Liver (tissue), 9 donors: ENCODE measurements around the gene SPDEF. TPM values are rescaled to one million over a fixed set of nuclear protein-coding genes. Genes with fewer than 3 reads are reported as not detected.
A peak's percentile ranks its signal among the peaks of the same experiment; 100 is the strongest.

ENCODE experiments used
- DNase-seq: peaks from one replicate; pipeline ENCODE4 v3.0.0-alpha.2; 2017; ENCODE audit warnings: low spot score
- H3K27ac ChIP-seq, 2 donors: one replicate each; pipeline ENCODE4 v1.7.0; 2013; ENCODE audit warnings: inconsistent platforms in 2 of 2, low read length in 2 of 2, control low read depth in 1 of 2, low read depth in 1 of 2, mild to moderate bottlenecking in 1 of 2
- H3K27me3 ChIP-seq, 4 donors: one replicate each; pipeline versions ENCODE4 v1.6.1 to v1.7.0; 2013; ENCODE audit warnings: low read length in 3 of 4, inconsistent platforms in 1 of 4, mild to moderate bottlenecking in 1 of 4, moderate library complexity in 1 of 4; ENCODE audit not compliant: control insufficient read depth in 4 of 4, insufficient read depth in 4 of 4
- H3K36me3 ChIP-seq, 4 donors: one replicate each; pipeline versions ENCODE4 v1.6.1 to v1.7.0; 2013; ENCODE audit warnings: low read length in 3 of 4, mild to moderate bottlenecking in 3 of 4, low read depth in 1 of 4, moderate library complexity in 1 of 4; ENCODE audit not compliant: control insufficient read depth in 4 of 4, insufficient read depth in 3 of 4
- H3K4me1 ChIP-seq, 4 donors: one replicate each; pipeline versions ENCODE4 v1.6.1 to v1.7.0; 2013; ENCODE audit warnings: low read length in 3 of 4, mild to moderate bottlenecking in 3 of 4, moderate library complexity in 1 of 4; ENCODE audit not compliant: control insufficient read depth in 4 of 4, insufficient read depth in 4 of 4
- H3K4me3 ChIP-seq, 3 donors: one replicate each; pipeline versions ENCODE4 v1.6.1 to v1.7.0; 2013; ENCODE audit warnings: low read length in 3 of 3, control low read depth in 1 of 3, low read depth in 1 of 3, mild to moderate bottlenecking in 1 of 3
- H3K9ac ChIP-seq, 2 donors: one replicate each; pipeline ENCODE4 v1.7.0; 2013; ENCODE audit warnings: low read length in 2 of 2, mild to moderate bottlenecking in 2 of 2, moderate library complexity in 2 of 2, control low read depth in 1 of 2, low read depth in 1 of 2
- H3K9me3 ChIP-seq, 4 donors: one replicate each; pipeline versions ENCODE4 v1.6.1 to v1.7.0; 2013; ENCODE audit warnings: low read length in 3 of 4; ENCODE audit not compliant: control insufficient read depth in 4 of 4
- EGR1 ChIP-seq, 2 donors: IDR thresholded peaks; 2 replicates each; pipeline ENCODE4 v1.6.1; 2016 to 2018; ENCODE audit warnings: antibody characterized with exemption in 2 of 2, low read depth in 2 of 2
- FOXA1 ChIP-seq: IDR thresholded peaks from 2 replicates; pipeline ENCODE4 v1.6.1; 2016; ENCODE audit warnings: antibody characterized with exemption
- FOXA2 ChIP-seq: IDR thresholded peaks from 2 replicates; pipeline ENCODE4 v1.6.1; 2016; ENCODE audit warnings: antibody characterized with exemption
- GABPA ChIP-seq, 2 donors: IDR thresholded peaks in 1 of 2; conservative IDR thresholded peaks in 1 of 2; 2 replicates each; pipeline ENCODE4 v1.6.1; 2016; ENCODE audit warnings: antibody characterized with exemption in 2 of 2, mild to moderate bottlenecking in 1 of 2, moderate library complexity in 1 of 2
- HNF4A ChIP-seq, 2 donors: conservative IDR thresholded peaks; 2 replicates each; pipeline ENCODE4 v1.6.1; 2016; ENCODE audit warnings: antibody characterized with exemption in 2 of 2, mild to moderate bottlenecking in 2 of 2
- HNF4G ChIP-seq: IDR thresholded peaks from 2 replicates; pipeline ENCODE4 v1.6.1; 2016; ENCODE audit warnings: antibody characterized with exemption
- JUND ChIP-seq, 2 donors: IDR thresholded peaks; 2 replicates each; pipeline ENCODE4 v1.6.1; 2016; ENCODE audit warnings: antibody characterized with exemption in 2 of 2
- NR2F2 ChIP-seq: IDR thresholded peaks from 2 replicates; pipeline ENCODE4 v1.6.1; 2016; ENCODE audit warnings: antibody characterized with exemption
- RAD21 ChIP-seq, 2 donors: IDR thresholded peaks; 2 replicates each; pipeline ENCODE4 v1.6.1; 2016; ENCODE audit warnings: antibody characterized with exemption in 2 of 2, mild to moderate bottlenecking in 2 of 2
- RXRA ChIP-seq, 2 donors: IDR thresholded peaks; 2 replicates each; pipeline ENCODE4 v1.6.1; 2017 to 2018; ENCODE audit warnings: antibody characterized with exemption in 2 of 2, mild to moderate bottlenecking in 1 of 2
- SP1 ChIP-seq: IDR thresholded peaks from 2 replicates; pipeline ENCODE4 v1.6.1; 2018; ENCODE audit warnings: antibody characterized with exemption, mild to moderate bottlenecking
- TAF1 ChIP-seq: conservative IDR thresholded peaks from 2 replicates; pipeline ENCODE4 v1.6.1; 2016; ENCODE audit warnings: antibody characterized with exemption, mild to moderate bottlenecking
- YY1 ChIP-seq: IDR thresholded peaks from 2 replicates; pipeline ENCODE4 v1.6.1; 2016; ENCODE audit warnings: antibody characterized with exemption, mild to moderate bottlenecking
- WGBS: extraction: QIAGEN DNeasy Blood & Tissue Kit; methylation state at CpG from one replicate; pipeline ENCODE4 v1.1.7; 2013; 5-methylcytosine and 5-hydroxymethylcytosine counted together
- polyA plus RNA-seq, 2 donors: library from polyadenylated mRNA; stranded (reverse) in 1 of 2; unstranded in 1 of 2; fragments of 200-250 nt in 1 of 2; fragments of >200 nt in 1 of 2; fragmentation: Nextera tagmentation in 1 of 2; extraction: Ambion mirVana in 1 of 2; gene quantifications; one replicate each; pipeline versions ENCODE4 v1.2.1 to v1.2.3, GENCODE V29; 2013 to 2015
- total RNA-seq, 2 donors: library from RNA; depleted of rRNA; stranded (reverse); fragments of >200 nt; gene quantifications; one replicate each; pipeline ENCODE4 v1.2.3, GENCODE V29; 2014
- TF ChIP-seq, protein P1 (sequence below): fragments of 150-350 bp; IDR thresholded peaks from 2 replicates; pipeline ENCODE4 v1.5.1; 2017; ENCODE audit warnings: improper control_type of control experiment, low read depth, low read length; ENCODE audit not compliant: missing input control
- TF ChIP-seq, protein P2 (sequence below): IDR thresholded peaks from 2 replicates; pipeline ENCODE4 v1.6.1; 2016; ENCODE audit warnings: antibody characterized with exemption
- TF ChIP-seq, protein P3 (sequence below): IDR thresholded peaks from 2 replicates; pipeline ENCODE4 v1.6.1; 2016; ENCODE audit warnings: antibody characterized with exemption
- TF ChIP-seq, protein P4 (sequence below): IDR thresholded peaks from 2 replicates; pipeline ENCODE4 v1.6.1; 2016; ENCODE audit warnings: antibody characterized with exemption
- TF ChIP-seq, protein P5 (sequence below): IDR thresholded peaks from 2 replicates; pipeline ENCODE4 v1.6.1; 2016; ENCODE audit warnings: antibody characterized with exemption, mild to moderate bottlenecking
- donor health status: healthy.
- donor health status: healthy.
- donor health status: healthy.
- donor health status: healthy.
- donor health status: healthy.

Gene SPDEF
- total and polyA plus RNA-seq, 4 donors = 0.05 to 0.09 TPM; not detected in 2

DNA sequence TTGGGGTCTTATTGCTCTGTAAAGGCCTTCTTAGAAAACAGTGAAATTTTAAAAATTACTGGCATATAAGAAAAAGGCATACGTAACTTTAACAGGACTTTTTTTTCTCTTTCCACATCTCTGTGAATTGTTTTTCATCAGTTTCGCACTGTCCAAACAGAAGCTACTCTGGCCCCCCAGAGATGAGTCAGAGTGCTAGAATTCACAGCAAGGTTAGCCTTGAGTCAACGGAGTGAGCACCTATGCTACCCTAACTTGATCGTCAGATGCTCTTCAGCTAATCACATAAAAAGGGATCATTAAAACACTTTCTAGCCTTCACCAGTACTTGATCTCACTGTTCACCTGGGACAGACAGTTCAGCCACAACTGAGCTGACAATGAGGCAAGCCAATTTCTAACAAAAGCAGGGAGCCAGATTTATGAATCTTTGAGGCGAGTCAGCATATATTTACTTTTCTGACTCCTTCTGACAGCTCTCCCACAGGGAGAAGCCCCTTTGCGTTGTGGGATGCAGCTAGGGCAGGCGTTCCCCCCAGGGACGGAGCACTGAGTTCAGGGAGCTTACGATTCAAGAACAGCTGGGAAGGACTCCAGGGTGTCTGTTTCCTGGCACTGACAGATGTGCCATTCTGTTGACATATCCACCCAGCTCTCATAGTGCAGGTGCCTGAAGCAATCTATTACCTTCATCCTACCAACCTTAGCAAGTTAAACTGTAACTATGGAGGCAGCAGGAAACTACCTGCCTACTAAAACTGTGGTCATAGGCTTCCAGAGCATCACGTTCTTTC lies 46.4 kb upstream of the SPDEF start:
- no peaks in the 10 kb centered on the region for H3K9me3 ChIP-seq
- no peak overlapping the region for H3K4me3 ChIP-seq
- 46% methylated on average over 10 of the region's 10 CpGs for WGBS
- DNase-seq = no peak
- peaks cover 2 to 9% (median 7%) of the 10 kb centered on the region in 4 donors for H3K36me3 ChIP-seq
- peak overlapping the region; percentile 67 to 87 for H3K27ac ChIP-seq
- TF ChIP-seq, protein P1, sequence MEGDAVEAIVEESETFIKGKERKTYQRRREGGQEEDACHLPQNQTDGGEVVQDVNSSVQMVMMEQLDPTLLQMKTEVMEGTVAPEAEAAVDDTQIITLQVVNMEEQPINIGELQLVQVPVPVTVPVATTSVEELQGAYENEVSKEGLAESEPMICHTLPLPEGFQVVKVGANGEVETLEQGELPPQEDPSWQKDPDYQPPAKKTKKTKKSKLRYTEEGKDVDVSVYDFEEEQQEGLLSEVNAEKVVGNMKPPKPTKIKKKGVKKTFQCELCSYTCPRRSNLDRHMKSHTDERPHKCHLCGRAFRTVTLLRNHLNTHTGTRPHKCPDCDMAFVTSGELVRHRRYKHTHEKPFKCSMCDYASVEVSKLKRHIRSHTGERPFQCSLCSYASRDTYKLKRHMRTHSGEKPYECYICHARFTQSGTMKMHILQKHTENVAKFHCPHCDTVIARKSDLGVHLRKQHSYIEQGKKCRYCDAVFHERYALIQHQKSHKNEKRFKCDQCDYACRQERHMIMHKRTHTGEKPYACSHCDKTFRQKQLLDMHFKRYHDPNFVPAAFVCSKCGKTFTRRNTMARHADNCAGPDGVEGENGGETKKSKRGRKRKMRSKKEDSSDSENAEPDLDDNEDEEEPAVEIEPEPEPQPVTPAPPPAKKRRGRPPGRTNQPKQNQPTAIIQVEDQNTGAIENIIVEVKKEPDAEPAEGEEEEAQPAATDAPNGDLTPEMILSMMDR = no peak
- TF ChIP-seq, protein P2, sequence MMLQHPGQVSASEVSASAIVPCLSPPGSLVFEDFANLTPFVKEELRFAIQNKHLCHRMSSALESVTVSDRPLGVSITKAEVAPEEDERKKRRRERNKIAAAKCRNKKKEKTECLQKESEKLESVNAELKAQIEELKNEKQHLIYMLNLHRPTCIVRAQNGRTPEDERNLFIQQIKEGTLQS = peak; percentile 63
- TF ChIP-seq HNF4A (conservative IDR thresholded peaks at IDR 0.05) (peak; percentile 71 to 83), NR2F2 (peak; percentile 25), TAF1 (no peak), RXRA (IDR thresholded peaks at IDR 0.05) (peak; percentile 78 to 87), JUND (IDR thresholded peaks at IDR 0.05) (peak in 1 of 2 donors; percentile 55), YY1 (peak; percentile 89), EGR1 (IDR thresholded peaks at IDR 0.05; ENCODE audit: low read depth in 2 of 2) (peak in 1 of 2 donors; percentile 51), FOXA2 (peak; percentile 94), GABPA (IDR thresholded peaks at IDR 0.05 in 1 of 2, conservative IDR thresholded peaks at IDR 0.05 in 1 of 2) (peak; percentile 54 to 78), FOXA1 (peak; percentile 78), SP1 (peak; percentile 84), RAD21 (IDR thresholded peaks at IDR 0.05) (peak; percentile 52 to 58), HNF4G (peak; percentile 33)
- TF ChIP-seq, protein P3, sequence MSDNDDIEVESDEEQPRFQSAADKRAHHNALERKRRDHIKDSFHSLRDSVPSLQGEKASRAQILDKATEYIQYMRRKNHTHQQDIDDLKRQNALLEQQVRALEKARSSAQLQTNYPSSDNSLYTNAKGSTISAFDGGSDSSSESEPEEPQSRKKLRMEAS = peak; percentile 82
- TF ChIP-seq, protein P4, sequence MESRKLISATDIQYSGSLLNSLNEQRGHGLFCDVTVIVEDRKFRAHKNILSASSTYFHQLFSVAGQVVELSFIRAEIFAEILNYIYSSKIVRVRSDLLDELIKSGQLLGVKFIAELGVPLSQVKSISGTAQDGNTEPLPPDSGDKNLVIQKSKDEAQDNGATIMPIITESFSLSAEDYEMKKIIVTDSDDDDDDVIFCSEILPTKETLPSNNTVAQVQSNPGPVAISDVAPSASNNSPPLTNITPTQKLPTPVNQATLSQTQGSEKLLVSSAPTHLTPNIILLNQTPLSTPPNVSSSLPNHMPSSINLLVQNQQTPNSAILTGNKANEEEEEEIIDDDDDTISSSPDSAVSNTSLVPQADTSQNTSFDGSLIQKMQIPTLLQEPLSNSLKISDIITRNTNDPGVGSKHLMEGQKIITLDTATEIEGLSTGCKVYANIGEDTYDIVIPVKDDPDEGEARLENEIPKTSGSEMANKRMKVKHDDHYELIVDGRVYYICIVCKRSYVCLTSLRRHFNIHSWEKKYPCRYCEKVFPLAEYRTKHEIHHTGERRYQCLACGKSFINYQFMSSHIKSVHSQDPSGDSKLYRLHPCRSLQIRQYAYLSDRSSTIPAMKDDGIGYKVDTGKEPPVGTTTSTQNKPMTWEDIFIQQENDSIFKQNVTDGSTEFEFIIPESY = peak; percentile 58
- TF ChIP-seq, protein P5, sequence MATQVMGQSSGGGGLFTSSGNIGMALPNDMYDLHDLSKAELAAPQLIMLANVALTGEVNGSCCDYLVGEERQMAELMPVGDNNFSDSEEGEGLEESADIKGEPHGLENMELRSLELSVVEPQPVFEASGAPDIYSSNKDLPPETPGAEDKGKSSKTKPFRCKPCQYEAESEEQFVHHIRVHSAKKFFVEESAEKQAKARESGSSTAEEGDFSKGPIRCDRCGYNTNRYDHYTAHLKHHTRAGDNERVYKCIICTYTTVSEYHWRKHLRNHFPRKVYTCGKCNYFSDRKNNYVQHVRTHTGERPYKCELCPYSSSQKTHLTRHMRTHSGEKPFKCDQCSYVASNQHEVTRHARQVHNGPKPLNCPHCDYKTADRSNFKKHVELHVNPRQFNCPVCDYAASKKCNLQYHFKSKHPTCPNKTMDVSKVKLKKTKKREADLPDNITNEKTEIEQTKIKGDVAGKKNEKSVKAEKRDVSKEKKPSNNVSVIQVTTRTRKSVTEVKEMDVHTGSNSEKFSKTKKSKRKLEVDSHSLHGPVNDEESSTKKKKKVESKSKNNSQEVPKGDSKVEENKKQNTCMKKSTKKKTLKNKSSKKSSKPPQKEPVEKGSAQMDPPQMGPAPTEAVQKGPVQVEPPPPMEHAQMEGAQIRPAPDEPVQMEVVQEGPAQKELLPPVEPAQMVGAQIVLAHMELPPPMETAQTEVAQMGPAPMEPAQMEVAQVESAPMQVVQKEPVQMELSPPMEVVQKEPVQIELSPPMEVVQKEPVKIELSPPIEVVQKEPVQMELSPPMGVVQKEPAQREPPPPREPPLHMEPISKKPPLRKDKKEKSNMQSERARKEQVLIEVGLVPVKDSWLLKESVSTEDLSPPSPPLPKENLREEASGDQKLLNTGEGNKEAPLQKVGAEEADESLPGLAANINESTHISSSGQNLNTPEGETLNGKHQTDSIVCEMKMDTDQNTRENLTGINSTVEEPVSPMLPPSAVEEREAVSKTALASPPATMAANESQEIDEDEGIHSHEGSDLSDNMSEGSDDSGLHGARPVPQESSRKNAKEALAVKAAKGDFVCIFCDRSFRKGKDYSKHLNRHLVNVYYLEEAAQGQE = peak; percentile 61
- H3K9ac ChIP-seq = no peak overlapping the region
- no peaks in the 10 kb centered on the region for H3K27me3 ChIP-seq
- H3K4me1 ChIP-seq = peaks cover 13 to 52% (median 34%) of the 10 kb centered on the region in 4 donors
